Gastroesophageal sphincter (tissue), 3 donors: ENCODE measurements around the gene MAP7D3.

Source experiments
- POLR2A ChIP-seq, 2 donors: fragments of 450-650 bp; IDR thresholded peaks; one replicate each; pipeline ENCODE4 v1.6.1; 2017; ENCODE audit warnings: antibody characterized with exemption in 2 of 2, mild to moderate bottlenecking in 2 of 2, moderate library complexity in 1 of 2
- POLR2AphosphoS5 ChIP-seq: sonication (generic); formaldehyde crosslinking; IDR thresholded peaks from one replicate; pipeline ENCODE4 v1.6.1; 2017; ENCODE audit warnings: antibody characterized with exemption
- TF ChIP-seq, protein P1 (sequence below), 4 experiments: fragments of 200-600 bp in 2 of 4; fragments of 450-650 bp in 2 of 4; sonication (generic) in 1 of 4; IDR thresholded peaks; one replicate each; pipeline ENCODE4 v1.5.1; 2017 to 2019; ENCODE audit warnings: antibody characterized with exemption in 4 of 4, mild to moderate bottlenecking in 2 of 4, moderate library complexity in 2 of 4

DNA sequence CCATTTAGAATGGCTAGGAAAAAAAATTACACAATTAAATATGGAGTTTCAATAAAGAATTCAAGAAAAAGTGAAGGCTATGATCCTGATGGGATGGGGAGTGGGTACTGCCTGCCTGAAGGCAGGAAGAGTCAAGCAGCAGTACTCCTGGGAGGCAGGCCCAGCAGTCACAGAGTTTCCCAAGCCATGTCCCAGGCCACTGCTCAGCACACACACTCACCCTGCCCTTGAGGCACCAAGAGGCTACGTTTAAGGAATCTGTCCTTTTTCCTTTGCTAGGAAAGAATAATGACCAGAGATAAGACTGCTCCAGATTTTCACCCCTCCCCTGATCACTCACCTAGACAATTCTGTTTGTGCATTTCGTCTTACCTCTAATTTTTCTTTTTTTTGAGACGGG is 30.2 kb downstream of the MAP7D3 start:
- TF ChIP-seq POLR2AphosphoS5 (no peak), POLR2A (IDR thresholded peaks at IDR 0.05) (no peak)
- TF ChIP-seq, protein P1, sequence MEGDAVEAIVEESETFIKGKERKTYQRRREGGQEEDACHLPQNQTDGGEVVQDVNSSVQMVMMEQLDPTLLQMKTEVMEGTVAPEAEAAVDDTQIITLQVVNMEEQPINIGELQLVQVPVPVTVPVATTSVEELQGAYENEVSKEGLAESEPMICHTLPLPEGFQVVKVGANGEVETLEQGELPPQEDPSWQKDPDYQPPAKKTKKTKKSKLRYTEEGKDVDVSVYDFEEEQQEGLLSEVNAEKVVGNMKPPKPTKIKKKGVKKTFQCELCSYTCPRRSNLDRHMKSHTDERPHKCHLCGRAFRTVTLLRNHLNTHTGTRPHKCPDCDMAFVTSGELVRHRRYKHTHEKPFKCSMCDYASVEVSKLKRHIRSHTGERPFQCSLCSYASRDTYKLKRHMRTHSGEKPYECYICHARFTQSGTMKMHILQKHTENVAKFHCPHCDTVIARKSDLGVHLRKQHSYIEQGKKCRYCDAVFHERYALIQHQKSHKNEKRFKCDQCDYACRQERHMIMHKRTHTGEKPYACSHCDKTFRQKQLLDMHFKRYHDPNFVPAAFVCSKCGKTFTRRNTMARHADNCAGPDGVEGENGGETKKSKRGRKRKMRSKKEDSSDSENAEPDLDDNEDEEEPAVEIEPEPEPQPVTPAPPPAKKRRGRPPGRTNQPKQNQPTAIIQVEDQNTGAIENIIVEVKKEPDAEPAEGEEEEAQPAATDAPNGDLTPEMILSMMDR (IDR thresholded peaks at IDR 0.05), result no peak
